ENCODE results near the gene STRIP1. TPM values are rescaled to one million over a fixed set of nuclear protein-coding genes. Genes with fewer than 3 reads are reported as not detected.
"Not testable (repeated sequence)": the region's sequence is repeated elsewhere in the genome, so short reads cannot be mapped to it uniquely, and the experiment has no call there.

The STRIP1 gene
- total RNA-seq, 1 experiment from 2014 or later: 46.2 TPM

- no peak for DNase-seq (ENCODE audit: low read depth)
Observed at GRCh38 chr1:110068646-110069403, 34.4 kb downstream of the STRIP1 start.

DNA sequence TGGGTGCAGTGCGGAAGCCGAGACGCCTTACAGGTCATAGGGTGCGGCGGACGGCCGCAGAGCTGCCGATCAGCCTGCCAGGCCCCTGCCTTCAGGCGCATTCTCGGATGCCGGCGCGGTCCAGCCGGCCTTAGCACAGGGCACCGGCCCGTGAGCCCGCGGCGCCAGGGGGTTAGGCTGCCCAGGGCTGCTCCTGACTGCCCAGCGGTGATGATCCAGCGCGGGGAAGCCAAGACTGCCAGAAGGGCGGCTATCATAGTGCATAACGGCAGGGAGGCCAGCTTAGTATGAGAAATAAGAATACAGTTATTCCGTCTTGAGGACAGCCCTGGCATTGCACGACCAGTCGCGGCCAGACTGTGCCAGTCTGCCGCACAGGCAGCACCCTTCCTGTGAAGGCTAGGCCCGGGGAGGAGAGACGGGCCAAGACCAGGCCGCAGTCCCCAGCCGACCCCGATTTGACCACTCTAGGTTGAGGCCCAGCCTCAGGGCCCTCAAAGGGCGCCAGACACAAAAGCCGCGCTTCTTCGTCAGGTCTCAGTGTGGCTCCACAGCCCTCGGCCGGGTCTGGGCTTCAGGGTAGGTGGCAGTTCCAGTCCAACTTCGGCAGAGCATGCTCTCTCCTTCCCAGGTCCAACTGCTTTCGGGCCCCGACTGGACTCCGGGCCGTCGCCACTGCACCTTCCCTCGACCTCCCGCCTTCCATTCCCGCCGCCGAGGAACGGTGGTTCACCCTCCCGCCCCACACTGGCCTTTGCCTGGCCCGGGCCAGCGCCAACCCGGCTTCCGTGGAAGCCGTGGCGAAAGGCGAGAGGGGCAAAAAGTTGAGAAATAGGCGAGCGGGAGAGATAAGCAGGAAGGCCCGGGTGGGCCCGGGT, 35.2 kb downstream of the STRIP1 start:
- DNase-seq (ENCODE audit: low read depth): no peak

DNA sequence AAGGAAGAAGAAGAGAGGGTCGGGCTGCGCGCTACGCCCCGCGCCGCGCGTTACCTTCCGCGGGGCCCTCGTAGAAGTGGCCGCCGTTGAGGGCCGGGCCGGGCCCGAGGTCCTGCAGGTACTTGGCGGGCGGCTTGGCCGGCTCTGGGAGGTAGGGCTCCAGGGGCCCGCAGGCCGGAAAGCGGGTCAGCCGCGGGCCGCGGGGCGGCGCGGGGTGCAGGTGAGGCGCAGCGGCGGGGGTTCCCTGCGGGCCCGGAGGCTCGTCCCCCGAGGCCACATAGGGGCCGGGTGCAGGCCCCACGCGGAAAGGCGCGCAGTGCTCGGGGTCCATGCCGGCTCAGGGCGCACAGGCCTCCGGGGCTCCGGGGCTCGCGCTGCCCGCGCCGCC, 35.9 kb downstream of the STRIP1 start:
- DNase-seq (ENCODE audit: low read depth): no peak

DNA sequence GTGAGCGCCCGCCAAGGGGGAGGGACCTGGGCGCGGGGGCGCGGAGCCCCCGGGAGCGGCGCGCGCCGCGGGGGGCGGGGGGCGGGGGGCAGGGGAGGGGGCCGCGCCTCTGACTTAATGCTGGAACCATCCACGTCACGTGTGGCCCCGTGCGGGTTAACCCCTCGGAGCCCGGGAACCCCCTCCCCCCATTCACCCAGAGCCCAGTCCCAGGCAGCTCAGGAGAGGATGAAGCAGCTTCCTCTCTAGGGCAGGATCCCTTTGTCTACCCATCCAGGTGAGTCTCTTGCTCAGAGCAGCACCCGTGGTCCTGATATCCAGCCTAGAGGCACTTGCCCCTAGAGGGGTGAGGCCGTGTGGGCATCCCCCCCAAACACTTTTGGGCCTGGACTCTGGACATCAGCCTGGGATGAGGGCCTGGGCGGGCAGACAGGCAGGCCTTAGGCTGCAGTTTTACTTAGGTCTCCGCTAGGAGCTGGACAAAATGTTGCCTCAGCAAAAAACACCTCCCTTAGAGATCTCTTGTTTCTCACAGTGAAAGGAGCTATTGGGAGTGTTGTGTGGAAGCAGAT, 36.3 kb downstream of the STRIP1 start, which contains the start of gene ALX3:
Gene ALX3, minus strand, starts transcription at position 2 of the 572 bp plus-strand sequence. CDS start 60 bp downstream, outside the sequence.
- DNase-seq (ENCODE audit: low read depth): no peak

GRCh38 chr1:110074166-110074565, 39.7 kb downstream of the STRIP1 start:
- no peak for DNase-seq (ENCODE audit: low read depth)

DNA sequence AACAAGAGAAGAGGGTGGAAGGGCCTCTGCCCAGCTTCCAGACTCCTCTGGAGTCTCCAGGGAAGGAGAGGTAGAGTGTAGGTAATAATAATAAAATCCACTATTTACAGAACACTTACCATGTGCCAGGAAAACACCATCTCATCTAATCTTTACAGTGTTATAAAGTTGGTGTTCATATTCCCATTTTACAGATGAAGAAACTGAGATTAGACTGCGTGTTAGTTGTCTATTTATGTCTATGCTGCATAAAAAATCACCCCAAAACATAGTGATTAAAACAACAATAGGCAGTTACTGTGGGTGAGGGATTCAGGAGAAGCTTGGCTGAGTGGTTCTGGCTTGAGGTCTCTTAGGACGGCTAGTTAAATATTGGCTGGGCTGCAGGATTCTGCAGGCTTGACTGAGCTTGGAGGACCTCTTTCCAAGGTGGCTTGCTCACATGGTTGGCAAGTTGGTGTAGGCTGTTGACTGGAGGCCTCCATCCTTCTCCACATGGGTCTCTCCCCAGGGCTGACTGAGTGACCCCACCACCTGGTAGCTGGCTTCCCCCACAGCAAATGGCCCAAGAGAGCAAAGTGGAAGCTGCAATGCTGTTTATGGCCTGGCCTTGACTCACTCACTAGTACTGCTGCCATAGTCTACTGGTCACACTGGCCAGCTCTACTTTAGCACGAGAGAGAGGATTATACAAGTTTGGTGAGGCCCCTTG, 42.5 kb downstream of the STRIP1 start:
- DNase-seq (ENCODE audit: low read depth): no peak

GRCh38 chr1:110079995-110080394, 45.6 kb downstream of the STRIP1 start:
- not testable (repeated sequence) for DNase-seq (ENCODE audit: low read depth)

GRCh38 chr1:110081061-110081460, 46.6 kb downstream of the STRIP1 start:
- DNase-seq (ENCODE audit: low read depth): no peak

DNA sequence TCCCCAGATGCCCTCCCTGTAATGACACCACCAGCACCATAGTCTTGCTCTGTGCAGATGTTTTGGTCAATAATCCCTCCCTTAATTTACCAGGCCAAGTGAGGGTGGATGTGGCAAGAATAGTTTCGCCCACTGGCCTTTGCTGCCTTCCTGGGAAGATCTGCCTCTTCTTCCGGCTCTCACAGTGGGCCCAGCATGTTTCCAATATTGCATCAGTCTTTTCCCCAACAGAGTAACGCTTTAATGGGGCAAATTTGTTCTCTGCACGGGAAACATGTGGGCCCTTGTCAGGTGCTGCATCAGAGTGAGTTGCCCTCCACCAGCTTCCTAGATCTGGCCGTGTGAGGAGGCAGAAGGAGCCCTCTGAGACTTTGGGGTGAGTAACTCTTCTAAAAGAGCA, 48.1 kb downstream of the STRIP1 start:
- DNase-seq (ENCODE audit: low read depth): no peak

- no peak for DNase-seq (ENCODE audit: low read depth)
Observed at GRCh38 chr1:110083061-110083865, 48.8 kb downstream of the STRIP1 start.

DNA sequence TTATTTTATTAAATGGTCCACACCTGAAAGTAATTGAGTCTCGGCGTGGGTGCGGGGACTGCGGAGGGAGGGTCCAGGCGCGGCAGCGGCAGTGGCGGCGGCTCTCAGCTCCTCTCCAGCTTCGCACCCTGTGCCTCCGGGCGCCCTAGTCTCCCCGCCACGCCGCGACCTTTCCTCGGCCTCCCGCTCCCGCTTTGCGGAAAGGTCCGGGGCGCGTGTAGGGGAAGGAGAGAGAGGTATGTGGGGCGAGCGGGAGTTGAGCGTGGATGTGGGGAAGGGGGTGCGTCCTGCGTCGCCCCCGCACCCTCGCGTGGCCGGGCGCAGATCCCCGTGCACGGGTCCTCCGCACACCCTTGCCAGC, 49.4 kb downstream of the STRIP1 start:
- DNase-seq (ENCODE audit: low read depth): no peak

DNA sequence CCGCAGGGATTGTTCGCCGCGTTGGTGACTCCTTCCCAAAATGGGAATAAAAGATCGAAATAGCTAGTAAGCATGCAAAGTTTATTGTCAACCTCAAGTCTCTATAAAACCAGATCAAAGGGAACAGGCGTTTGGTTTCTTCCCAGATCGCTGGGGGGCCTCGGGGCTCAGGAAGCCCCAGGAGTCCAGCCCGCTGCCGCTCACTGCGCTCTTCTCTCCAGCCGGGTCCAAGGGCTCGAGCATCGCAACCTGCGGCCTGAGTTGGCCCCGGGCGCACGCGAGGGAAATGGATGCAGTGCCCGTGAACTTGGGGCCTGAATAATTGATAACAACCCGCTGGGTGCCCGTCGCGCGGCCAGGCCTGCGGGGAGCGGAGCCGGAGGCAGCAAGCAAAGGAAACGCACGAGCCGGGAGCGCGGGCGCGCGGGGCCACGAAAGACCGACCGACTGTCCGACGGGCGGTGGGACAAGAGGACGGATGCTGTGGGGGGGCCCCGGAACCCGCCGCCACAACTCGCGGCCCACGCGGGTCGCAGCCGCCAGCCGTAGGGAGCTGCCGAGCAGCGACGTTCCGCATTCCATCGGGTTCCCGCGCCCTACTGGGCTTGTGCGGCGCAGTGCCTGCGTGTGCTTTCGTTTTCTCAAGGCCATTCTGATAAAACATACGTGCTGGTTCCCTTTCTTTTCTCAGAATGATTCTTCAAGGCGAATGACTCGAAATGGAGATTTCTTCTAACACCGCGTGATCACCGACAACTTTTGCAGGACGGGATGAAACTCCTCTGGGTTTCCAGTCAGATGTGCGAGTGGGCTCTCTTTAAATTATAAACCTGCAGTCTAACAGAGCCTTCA, 50.0 kb downstream of the STRIP1 start:
- DNase-seq (ENCODE audit: low read depth): peak; percentile 17

- no peak for DNase-seq (ENCODE audit: low read depth)
Observed at GRCh38 chr1:110085671-110086070, 51.2 kb downstream of the STRIP1 start.

- DNase-seq (ENCODE audit: low read depth): no peak
Observed at GRCh38 chr1:110086961-110087360, 52.5 kb downstream of the STRIP1 start.

- peak; percentile 37 for DNase-seq (ENCODE audit: low read depth)
Observed at GRCh38 chr1:110087812-110088738, 53.7 kb downstream of the STRIP1 start.

GRCh38 chr1:110088739-110089316, 54.4 kb downstream of the STRIP1 start:
- DNase-seq (ENCODE audit: low read depth): no peak

DNA sequence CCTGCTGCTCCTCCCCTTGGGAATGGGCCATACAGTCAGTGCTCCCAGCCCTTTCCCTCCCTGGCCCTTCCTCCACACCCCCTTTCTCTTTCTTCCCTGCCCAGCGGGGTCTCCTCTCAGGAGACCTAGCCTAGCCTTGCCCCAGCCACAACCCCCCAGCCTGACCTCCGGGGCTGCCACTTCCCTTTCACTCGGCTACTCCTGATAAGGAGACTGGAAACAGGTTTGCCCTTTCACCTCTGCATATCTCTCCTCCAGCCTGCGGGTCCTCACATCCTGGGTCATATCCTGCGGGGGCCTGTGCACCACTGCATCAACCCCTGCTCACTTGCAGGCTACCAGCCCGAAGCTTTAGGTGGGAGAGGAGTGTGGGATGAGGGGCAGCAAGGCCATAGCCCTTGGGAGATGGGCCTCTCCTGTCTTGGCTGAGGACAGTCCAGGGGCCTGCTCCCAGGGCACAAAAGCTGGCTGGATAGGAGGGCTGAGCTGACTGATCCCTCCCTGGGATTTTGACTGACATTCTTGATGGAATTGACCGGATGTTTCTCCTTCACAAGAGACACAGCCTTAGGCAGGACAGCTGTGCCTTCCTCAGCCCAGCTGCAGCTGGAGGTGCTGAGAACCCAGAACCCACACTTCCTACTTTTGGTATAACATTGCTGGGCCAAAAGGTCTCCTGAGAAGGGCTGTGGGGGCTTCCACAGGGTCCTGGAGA, 55.3 kb downstream of the STRIP1 start:
- DNase-seq (ENCODE audit: low read depth): no peak

DNA sequence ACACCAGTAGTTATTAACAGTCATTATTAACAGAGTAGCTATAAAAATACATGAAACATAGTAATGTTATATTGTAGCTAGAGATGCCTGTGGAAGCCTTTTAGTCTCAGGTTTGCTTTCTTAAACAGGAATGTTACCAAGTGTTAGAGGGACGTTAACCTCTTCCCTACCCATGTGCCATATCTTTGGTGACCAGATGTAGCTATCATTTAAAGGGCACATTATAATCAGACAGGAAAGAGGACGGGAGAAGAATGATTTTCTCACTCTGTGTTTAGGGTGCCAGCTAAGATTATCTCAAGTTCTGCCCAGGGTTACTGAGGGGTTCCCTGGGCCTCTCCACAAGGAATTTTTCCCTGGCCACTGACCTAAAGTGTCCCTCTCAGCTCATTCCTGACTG, 57.0 kb downstream of the STRIP1 start:
- no peak for DNase-seq (ENCODE audit: low read depth)
